Activated CD8-positive, alpha-beta memory T cell treated with anti-CD3 and anti-CD28 coated beads for 1 hour (primary cell): ENCODE measurements around the gene RAD51.

Source experiments
- DNase-seq, 2 donors: peaks; one replicate each; pipeline ENCODE4 v3.0.0-alpha.2; 2020; ENCODE audit warnings: low read depth in 1 of 2; ENCODE audit errors: extremely low read depth in 1 of 2

The RAD51 gene

GRCh38 chr15:40756938-40757337, 62.0 kb downstream of the RAD51 start:
- no peak for DNase-seq

- DNase-seq = no peak
Measured at GRCh38 chr15:40759961-40760360, 65.0 kb downstream of the RAD51 start.

- DNase-seq = no peak
Measured at GRCh38 chr15:40762919-40763800, 68.2 kb downstream of the RAD51 start.

- no peak for DNase-seq
Measured at GRCh38 chr15:40763801-40764628, 69.0 kb downstream of the RAD51 start, which contains the start of gene GCHFR. Gene GCHFR (plus strand): TSS chr15:40764068. CDS start chr15:40764181, 113 bp downstream.

GRCh38 chr15:40764629-40765103, 69.7 kb downstream of the RAD51 start:
- DNase-seq = no peak

- DNase-seq = no peak
Measured at GRCh38 chr15:40766194-40766815, 71.3 kb downstream of the RAD51 start.

- no peak for DNase-seq
Measured at GRCh38 chr15:40766906-40767837, 72.2 kb downstream of the RAD51 start.

GRCh38 chr15:40767838-40768500, 73.0 kb downstream of the RAD51 start:
- no peak for DNase-seq

- DNase-seq = no peak
Measured at GRCh38 chr15:40768521-40769273, 73.7 kb downstream of the RAD51 start.

GRCh38 chr15:40769274-40770146, 74.5 kb downstream of the RAD51 start, which contains the start of gene C15orf62:
Gene C15orf62 (plus strand): TSS chr15:40769980. CDS start chr15:40770496, 516 bp downstream.
- peak; percentile 33 to 60 for DNase-seq

- no peak for DNase-seq
Measured at GRCh38 chr15:40770147-40770721, 75.3 kb downstream of the RAD51 start.

GRCh38 chr15:40771242-40771641, 76.3 kb downstream of the RAD51 start:
- DNase-seq = no peak

GRCh38 chr15:40772014-40772413, 77.0 kb downstream of the RAD51 start:
- no peak for DNase-seq

GRCh38 chr15:40773496-40773895, 78.5 kb downstream of the RAD51 start:
- DNase-seq = no peak

GRCh38 chr15:40773902-40774301, 78.9 kb downstream of the RAD51 start:
- no peak for DNase-seq

- no peak for DNase-seq
Measured at GRCh38 chr15:40775007-40775406, 80.0 kb downstream of the RAD51 start.
